ENCODE data around the gene FUNDC1.

Gene FUNDC1

GRCh38 chrX:44482575-44482974 lies 60.1 kb downstream of the FUNDC1 start:
- Histone ChIP-seq H3K9ac (ENCODE audit: low read length) (no peak overlapping the region), H3K4me3 (ENCODE audit: low read depth, low read length) (no peak overlapping the region)

GRCh38 chrX:44480591-44480990 lies 62.1 kb downstream of the FUNDC1 start:
- no peak overlapping the region for H3K27ac ChIP-seq (ENCODE audit: low read depth, low read length)
- no peak overlapping the region for H3K4me3 ChIP-seq (ENCODE audit: low read depth, low read length)
- H3K4me1 ChIP-seq (ENCODE audit: control insufficient read depth, insufficient read depth, low read length), result no peaks in the 10 kb centered on the region
- H3K9ac ChIP-seq (ENCODE audit: low read length), result no peak overlapping the region
- no peaks in the 10 kb centered on the region for H3K36me3 ChIP-seq (ENCODE audit: control insufficient read depth, insufficient read depth, low read length)
- peaks cover 18% of the 10 kb centered on the region; the same call in 1 of the 2 replicates for H3K9me3 ChIP-seq (ENCODE audit: control insufficient read depth, insufficient read depth, low read depth, low read length)
- no peaks in the 10 kb centered on the region for H3K27me3 ChIP-seq (ENCODE audit: control insufficient read depth, insufficient read depth, low read length)

More at GRCh38 chrX:44482575-44482974, 60.1 kb downstream of the FUNDC1 start:
- H3K27ac ChIP-seq (ENCODE audit: low read depth, low read length), result no peak overlapping the region
- H3K9me3 ChIP-seq (ENCODE audit: control insufficient read depth, insufficient read depth, low read depth, low read length), result peaks cover 18% of the 10 kb centered on the region; the same call in 1 of the 2 replicates
- H3K27me3 ChIP-seq (ENCODE audit: control insufficient read depth, insufficient read depth, low read length), result no peaks in the 10 kb centered on the region
- H3K4me1 ChIP-seq (ENCODE audit: control insufficient read depth, insufficient read depth, low read length), result no peaks in the 10 kb centered on the region
- no peaks in the 10 kb centered on the region for H3K36me3 ChIP-seq (ENCODE audit: control insufficient read depth, insufficient read depth, low read length)

- H3K27ac ChIP-seq (ENCODE audit: low read depth, low read length), result no peak overlapping the region
Measured at GRCh38 chrX:44474410-44474809, 68.2 kb downstream of the FUNDC1 start.

More at GRCh38 chrX:44474410-44474809, 68.2 kb downstream of the FUNDC1 start:
- H3K36me3 ChIP-seq (ENCODE audit: control insufficient read depth, insufficient read depth, low read length), result no peaks in the 10 kb centered on the region
- H3K9ac ChIP-seq (ENCODE audit: low read length), result no peak overlapping the region
- H3K4me1 ChIP-seq (ENCODE audit: control insufficient read depth, insufficient read depth, low read length), result peaks cover 6% of the 10 kb centered on the region; the same call in 1 of the 2 replicates
- H3K9me3 ChIP-seq (ENCODE audit: control insufficient read depth, insufficient read depth, low read depth, low read length), result peaks cover 2% of the 10 kb centered on the region; the same call in 1 of the 2 replicates
- no peaks in the 10 kb centered on the region for H3K27me3 ChIP-seq (ENCODE audit: control insufficient read depth, insufficient read depth, low read length)
- H3K4me3 ChIP-seq (ENCODE audit: low read depth, low read length), result no peak overlapping the region

Data from HUES6 (cell line).